ENCODE data around the gene CRABP2.

The CRABP2 gene

DNA sequence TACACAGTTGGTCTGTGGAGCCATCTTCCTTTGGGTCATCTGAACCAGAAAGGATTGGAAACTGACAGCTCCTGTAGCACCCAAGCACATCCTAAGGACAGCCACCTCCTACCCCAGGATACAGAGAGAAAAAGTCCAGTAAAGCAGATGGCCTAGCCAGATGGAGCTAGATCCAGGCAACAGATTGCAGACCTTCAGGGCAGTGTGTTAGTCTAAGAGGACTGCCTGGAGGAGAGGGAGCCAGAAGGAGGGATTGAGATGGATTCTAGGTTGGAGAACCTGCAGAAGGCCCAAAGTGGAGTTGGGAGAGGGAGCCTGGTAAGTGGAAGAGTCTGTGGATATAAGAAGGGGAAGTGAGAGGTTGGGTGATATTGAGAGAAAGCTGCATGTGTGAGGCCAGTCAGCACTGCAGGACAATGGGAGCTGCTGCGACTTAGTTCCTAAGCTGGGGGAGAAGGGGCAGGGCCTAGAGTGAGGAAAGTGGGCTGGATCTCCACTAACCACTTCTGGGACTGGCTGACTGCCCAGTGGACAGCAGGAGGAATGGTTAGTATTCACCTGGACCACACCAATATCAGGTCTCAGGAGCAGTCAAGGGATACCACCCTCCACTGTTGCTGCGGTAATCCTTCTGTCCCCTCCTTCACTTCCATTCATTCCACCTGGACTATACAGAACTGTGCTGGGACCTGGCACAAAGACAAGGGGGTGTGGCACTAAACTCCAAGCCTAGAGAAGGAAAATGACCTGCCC lies 50.1 kb downstream of the CRABP2 start:
- no peak for DNase-seq (ENCODE audit: low read depth in 3 of 3)

DNA sequence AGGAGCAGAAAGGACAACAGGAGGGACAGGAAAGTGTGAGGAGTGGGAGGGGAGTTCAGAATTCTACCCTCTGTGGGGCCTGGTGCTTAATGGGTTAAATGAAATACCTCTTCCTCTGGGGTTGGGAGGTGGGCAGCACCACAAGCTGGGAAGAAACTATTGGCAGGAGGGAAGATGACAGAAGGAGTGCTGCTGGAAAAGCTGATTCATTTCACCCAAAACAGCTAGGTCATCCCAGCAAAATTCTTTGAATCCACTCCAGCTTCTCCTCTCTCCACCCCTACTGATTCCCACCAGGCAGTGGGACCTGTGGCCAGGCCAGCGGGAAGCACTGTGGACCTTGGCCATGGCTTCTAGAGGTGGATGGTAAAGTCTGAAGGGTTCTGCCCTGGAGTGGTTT lies 50.7 kb downstream of the CRABP2 start:
- DNase-seq (ENCODE audit: low read depth in 3 of 3) = no peak

DNA sequence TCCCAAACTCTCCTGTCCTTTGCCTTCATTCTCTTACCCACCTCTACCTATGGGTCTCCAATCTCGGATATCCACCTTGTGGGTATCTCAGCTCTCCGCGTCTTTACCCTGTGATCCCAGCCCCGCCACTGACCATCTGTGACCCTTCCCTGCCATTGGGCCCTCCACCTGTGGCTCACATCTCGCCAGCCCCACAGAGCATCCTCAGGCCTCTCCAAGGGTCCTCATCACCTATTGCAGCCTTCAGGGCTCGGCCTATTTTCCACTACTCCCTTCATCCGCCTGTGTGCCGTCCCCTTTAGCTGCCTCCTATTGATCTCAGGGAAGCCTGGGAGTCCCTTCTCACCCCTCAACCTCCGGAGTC lies 52.4 kb downstream of the CRABP2 start:
- DNase-seq (ENCODE audit: low read depth in 3 of 3) = no peak

DNA sequence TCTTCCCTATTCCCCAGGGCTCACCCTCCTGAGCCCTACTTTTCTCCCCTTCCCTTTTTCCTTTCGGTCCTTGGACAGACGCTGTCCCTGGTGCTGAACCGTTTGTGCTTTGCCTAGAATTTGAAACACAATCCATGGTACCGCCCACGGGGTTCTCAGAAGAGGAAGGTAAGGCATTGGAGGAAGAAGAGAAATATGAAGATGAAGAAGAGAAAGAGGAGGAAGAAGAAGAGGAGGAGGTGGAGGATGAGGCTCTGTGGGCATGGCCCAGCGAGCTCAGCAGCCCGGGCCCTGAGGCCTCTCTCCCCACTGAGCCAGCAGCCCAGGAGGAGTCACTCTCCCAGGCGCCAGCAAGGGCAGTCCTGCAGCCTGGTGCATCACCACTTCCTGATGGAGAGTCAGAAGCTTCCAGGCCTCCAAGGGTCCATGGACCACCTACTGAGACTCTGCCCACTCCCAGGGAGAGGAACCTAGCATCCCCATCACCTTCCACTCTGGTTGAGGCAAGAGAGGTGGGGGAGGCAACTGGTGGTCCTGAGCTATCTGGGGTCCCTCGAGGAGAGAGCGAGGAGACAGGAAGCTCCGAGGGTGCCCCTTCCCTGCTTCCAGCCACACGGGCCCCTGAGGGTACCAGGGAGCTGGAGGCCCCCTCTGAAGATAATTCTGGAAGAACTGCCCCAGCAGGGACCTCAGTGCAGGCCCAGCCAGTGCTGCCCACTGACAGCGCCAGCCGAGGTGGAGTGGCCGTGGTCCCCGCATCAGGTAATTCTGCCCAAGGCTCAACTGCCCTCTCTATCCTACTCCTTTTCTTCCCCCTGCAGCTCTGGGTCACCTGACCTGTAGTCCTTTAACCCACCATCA lies 53.0 kb downstream of the CRABP2 start:
- DNase-seq (ENCODE audit: low read depth in 3 of 3) = no peak

Data from stimulated activated CD4-positive, alpha-beta T cell treated with anti-CD3 and anti-CD28 coated beads, TNF-alpha, amount 100 ng/mL, for 24 hours (primary cell).